HL-60/S4 treated with phorbol 12-myristate 13-acetate at 8.2 ng/mL for 4 days and 3 days (cell line): ENCODE results near the gene BCAR1.

ENCODE experiments used
- in situ Hi-C: fragments of 300-500 bp; cut with MboI; formaldehyde crosslinking; loops from 2 replicates; pipeline ENCODE4 v1.15.0; 2022; ENCODE audit warnings: low sequenced_read_pairs

Gene BCAR1

DNA sequence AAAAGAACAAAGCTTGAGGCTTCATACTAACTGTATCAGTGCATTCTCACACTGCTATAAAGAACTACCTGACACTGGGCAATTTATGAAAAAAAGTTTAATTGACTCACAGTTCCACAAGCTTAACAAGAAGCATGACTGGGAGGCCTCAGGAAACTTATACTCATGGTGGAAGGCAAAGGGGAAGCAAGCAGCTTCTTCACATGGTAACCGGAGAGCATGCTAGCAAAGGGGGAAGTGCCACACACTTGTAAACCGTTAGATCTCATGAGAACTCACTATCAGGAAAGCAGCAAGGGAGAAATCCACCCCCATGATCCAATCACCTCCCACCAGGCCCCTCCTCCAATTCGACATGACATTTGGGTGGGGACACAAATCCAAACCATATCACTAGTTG, 69.8 kb downstream of the BCAR1 start:
- in situ Hi-C loops: no loop called here

DNA sequence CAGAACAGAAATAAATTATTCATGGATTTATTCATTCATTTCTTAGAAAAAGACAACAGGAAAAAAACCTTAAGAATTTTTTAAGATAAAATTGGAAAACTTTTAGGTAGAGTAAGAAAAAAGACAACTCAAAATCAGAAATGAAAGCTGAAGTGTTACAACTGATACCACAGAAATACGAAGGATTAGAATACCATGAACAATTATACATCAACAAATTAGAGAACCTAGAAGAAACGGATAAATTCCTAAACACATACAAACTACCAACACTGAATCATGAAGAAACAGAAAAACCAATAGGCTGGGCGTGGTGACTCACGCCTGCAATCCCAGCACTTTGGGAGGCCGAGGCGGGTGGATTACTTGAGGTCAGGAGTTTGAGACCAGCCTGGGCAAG, 72.2 kb downstream of the BCAR1 start:
- in situ Hi-C loops: no loop called here
